HG03439 (cell line): ENCODE data around the gene MAP3K1.
"Not testable (repeated sequence)": the region's sequence is repeated elsewhere in the genome, so short reads cannot be mapped to it uniquely, and the experiment has no call there.

Experiments used
- ATAC-seq: cut with Tn5 transposase; IDR thresholded peaks from one replicate; pipeline ENCODE4 v1.9.1; 2021; ENCODE audit warnings: mild to moderate bottlenecking, moderate library complexity; ENCODE audit not compliant: unreplicated experiment

MAP3K1 gene

GRCh38 chr5:56814963-56815657 is at the start of gene MAP3K1:
Gene MAP3K1 (plus strand): TSS chr5:56815549. CDS start chr5:56815574, 25 bp downstream.
- peak; percentile 63 for ATAC-seq

GRCh38 chr5:56766926-56767325 is 48.4 kb upstream of the MAP3K1 start:
- no peak for ATAC-seq

- ATAC-seq: no peak
These were observed 45.3 kb upstream of the MAP3K1 start for GRCh38 chr5:56769875-56770604.

- ATAC-seq: no peak
These were observed 42.6 kb upstream of the MAP3K1 start for GRCh38 chr5:56772767-56773166.

- ATAC-seq: no peak
These were observed 40.4 kb upstream of the MAP3K1 start for GRCh38 chr5:56774957-56775356.

GRCh38 chr5:56776212-56776846 is 39.0 kb upstream of the MAP3K1 start:
- ATAC-seq: not testable (repeated sequence)

- no peak for ATAC-seq
These were observed 32.1 kb upstream of the MAP3K1 start for GRCh38 chr5:56783261-56783660.

GRCh38 chr5:56786346-56786745 is 29.0 kb upstream of the MAP3K1 start:
- ATAC-seq: no peak

GRCh38 chr5:56791396-56791795 is 24.0 kb upstream of the MAP3K1 start:
- peak; percentile 77 for ATAC-seq

- ATAC-seq: no peak
These were observed 16.8 kb upstream of the MAP3K1 start for GRCh38 chr5:56798521-56798920.

- no peak for ATAC-seq
These were observed 15.2 kb upstream of the MAP3K1 start for GRCh38 chr5:56800186-56800585.

GRCh38 chr5:56801256-56801655 is 14.1 kb upstream of the MAP3K1 start:
- ATAC-seq: no peak

GRCh38 chr5:56802205-56802604 is 13.1 kb upstream of the MAP3K1 start:
- ATAC-seq: no peak

GRCh38 chr5:56803025-56803424 is 12.3 kb upstream of the MAP3K1 start:
- ATAC-seq: no peak

- ATAC-seq: no peak
These were observed 11.5 kb upstream of the MAP3K1 start for GRCh38 chr5:56803894-56804293.

GRCh38 chr5:56807679-56808078 is 7.7 kb upstream of the MAP3K1 start:
- ATAC-seq: no peak

- no peak for ATAC-seq
These were observed 7.1 kb upstream of the MAP3K1 start for GRCh38 chr5:56808211-56808610.

GRCh38 chr5:56810826-56811225 is 4.5 kb upstream of the MAP3K1 start:
- ATAC-seq: no peak

GRCh38 chr5:56812110-56812509 is 3.2 kb upstream of the MAP3K1 start:
- ATAC-seq: no peak

- ATAC-seq: no peak
These were observed 2.0 kb upstream of the MAP3K1 start for GRCh38 chr5:56813302-56813701.

GRCh38 chr5:56814361-56814962 is 887 bp upstream of the MAP3K1 start:
- no peak for ATAC-seq
